Endothelial cell of umbilical vein (primary cell): Measurements from ENCODE around the gene ATP8A2. TPM values are rescaled to one million over a fixed set of nuclear protein-coding genes. Genes with fewer than 3 reads are reported as not detected.

ENCODE experiments used
- BruUV-seq: library from RNA; stranded (reverse); fragments of 400-500 nt; replicated peaks from 2 replicates; lab custom pipeline; 2021; lab: Mats Ljungman, UMichigan
- CTCF ChIA-PET: fragments of 300-600, 350-600 bp; sonication (Branson Sonifier 250); formaldehyde crosslinking; loops from one replicate; lab custom pipeline; 2021; ENCODE audit warnings: antibody characterized with exemption, inconsistent platforms; lab: Charles Lee
- POLR2A ChIA-PET: fragments of 300-600, 350-600 bp; sonication (Branson Sonifier 250); formaldehyde crosslinking; loops from one replicate; lab custom pipeline; 2021; ENCODE audit warnings: antibody characterized with exemption, inconsistent platforms; lab: Charles Lee
- DNase-seq: peaks from one replicate; pipeline ENCODE4 v3.0.0-alpha.2; 2011; ENCODE audit warnings: low read depth, low spot score
- FAIRE-seq: peaks from 2 replicates; lab custom pipeline; 2011; peaks lifted over from hg19 to GRCh38; lab: Jason Lieb, UNC
- H2AFZ ChIP-seq: 2 replicates; pipeline ENCODE4 v1.6.0; 2012; ENCODE audit warnings: low read depth, low read length, control low read depth, inconsistent platforms
- H3K27ac ChIP-seq: 2 replicates; pipeline ENCODE4 v1.5.1; 2011; ENCODE audit warnings: low read depth, mild to moderate bottlenecking, control low read depth, low read length, moderate library complexity; ENCODE audit not compliant: insufficient read depth
- H3K27me3 ChIP-seq, 2 experiments: 2 replicates each; pipeline versions ENCODE4 v1.6.0 to v1.6.1; 2011; ENCODE audit warnings: low read length in 2 of 2, mixed read lengths in 1 of 2; ENCODE audit not compliant: control insufficient read depth in 2 of 2, insufficient read depth in 2 of 2
- H3K36me3 ChIP-seq, 2 experiments: 2 replicates in 1 of 2; 3 replicates in 1 of 2; pipeline ENCODE4 v1.5.1; 2011; ENCODE audit warnings: low read length in 2 of 2, mild to moderate bottlenecking in 1 of 2, moderate library complexity in 1 of 2; ENCODE audit not compliant: control insufficient read depth in 2 of 2, insufficient read depth in 2 of 2; ENCODE audit errors: extremely low read depth in 1 of 2
- H3K4me1 ChIP-seq: 3 replicates; pipeline ENCODE4 v1.5.1; 2011; ENCODE audit warnings: mild to moderate bottlenecking, low read length; ENCODE audit not compliant: control insufficient read depth, insufficient read depth; ENCODE audit errors: extremely low read depth
- H3K4me2 ChIP-seq: 2 replicates; pipeline ENCODE4 v1.6.1; 2011; ENCODE audit warnings: low read length, control low read depth, mixed read lengths; ENCODE audit not compliant: insufficient read depth
- H3K4me3 ChIP-seq, 3 experiments: fragments of 200-600 bp in 1 of 3; sonication (generic), shearing (Covaris generic) in 1 of 3; replicated peaks in 1 of 3; 2 replicates each; pipeline ENCODE4 v1.5.1; 2011 to 2016; ENCODE audit warnings: control low read depth in 3 of 3, low read length in 3 of 3, mild to moderate bottlenecking in 2 of 3, inconsistent platforms in 1 of 3, low read depth in 1 of 3, moderate library complexity in 1 of 3; ENCODE audit not compliant: insufficient read depth in 1 of 3
- H3K79me2 ChIP-seq: 2 replicates; pipeline ENCODE4 v1.6.0; 2012; ENCODE audit warnings: low read length, inconsistent platforms; ENCODE audit not compliant: control insufficient read depth, insufficient read depth
- H3K9ac ChIP-seq: replicated peaks from 2 replicates; pipeline ENCODE3; 2011; ENCODE audit warnings: low read length, control low read depth; ENCODE audit not compliant: insufficient read depth; ENCODE audit errors: extremely low read depth
- H3K9me1 ChIP-seq: replicated peaks from 3 replicates; pipeline ENCODE4 v1.6.0; 2011; ENCODE audit warnings: mild to moderate bottlenecking, low read length; ENCODE audit not compliant: control insufficient read depth, insufficient read depth; ENCODE audit errors: extremely low read depth
- H3K9me3 ChIP-seq: replicated peaks from 2 replicates; pipeline ENCODE4 v1.5.1; 2012; ENCODE audit warnings: low read length, inconsistent platforms; ENCODE audit not compliant: control insufficient read depth, insufficient read depth
- H4K20me1 ChIP-seq: replicated peaks from 2 replicates; pipeline ENCODE3; 2011; ENCODE audit warnings: mild to moderate bottlenecking, low read length; ENCODE audit not compliant: control insufficient read depth, insufficient read depth; ENCODE audit errors: extremely low read depth
- EZH2 ChIP-seq: IDR thresholded peaks from 2 replicates; pipeline ENCODE4 v1.6.1; 2012; ENCODE audit warnings: borderline replicate concordance, low read depth, mild to moderate bottlenecking, moderate library complexity, low read length, inconsistent platforms; ENCODE audit not compliant: severe bottlenecking
- MAX ChIP-seq: IDR thresholded peaks from 2 replicates; pipeline ENCODE4 v1.6.1; 2011; ENCODE audit not compliant: insufficient read depth, insufficient read length
- POLR2AphosphoS5 ChIP-seq: IDR thresholded peaks from 2 replicates; pipeline ENCODE4 v1.6.1; 2012; ENCODE audit warnings: low read depth, mild to moderate bottlenecking, control low read depth, low read length, moderate library complexity; ENCODE audit not compliant: insufficient read depth
- dilution Hi-C: fragments of 300-500 bp; cut with MboI; formaldehyde crosslinking; loops from one replicate; pipeline ENCODE4 v1.15.0; 2019; ENCODE audit warnings: low sequenced_read_pairs; ENCODE audit not compliant: extremely low pct_ligation_motif_present
- intact Hi-C: fragments of 100-400 bp; cut with micrococcal nuclease; formaldehyde crosslinking; loops from one replicate; pipeline ENCODE4 v1.10.0; 2022
- polyA plus RNA-seq, 4 experiments: library from polyadenylated mRNA; depleted of rRNA in 3 of 4; stranded (reverse) in 3 of 4; unstranded in 1 of 4; fragments of >200 nt; gene quantifications; 2 replicates each; pipeline versions ENCODE4 v1.2.1 to v1.2.3, GENCODE V29; 2011 to 2012; ENCODE audit warnings: missing spikeins in 1 of 4
- total RNA-seq: library from RNA; stranded (reverse); gene quantifications from 2 replicates; pipeline ENCODE4 v1.2.3, GENCODE V29; 2021
- TF ChIP-seq, protein P1 (sequence below), 2 donors: IDR thresholded peaks; 1 replicate in 1 of 2; 2 replicates in 1 of 2; pipeline ENCODE4 v1.5.1; 2011; ENCODE audit warnings: low read length in 2 of 2, mild to moderate bottlenecking in 2 of 2, moderate library complexity in 2 of 2, control low read depth in 1 of 2, inconsistent platforms in 1 of 2, low read depth in 1 of 2; ENCODE audit not compliant: insufficient read depth in 1 of 2; ENCODE audit errors: extremely low read depth in 1 of 2

The ATP8A2 gene
- total and polyA plus RNA-seq, 2 donors (not counting 3 experiments of a cell fraction or from before 2014, with no cell fraction given) = 0.11 to 0.49 TPM

GRCh38 chr13:25847145-25847544 is 475.4 kb downstream of the ATP8A2 start:
- no peaks in the 10 kb centered on the region for H4K20me1 ChIP-seq
- ChIA-PET POLR2A (no interaction called here), CTCF (no interaction called here)
- H3K9ac ChIP-seq = no peak overlapping the region
- no peaks in the 10 kb centered on the region for H3K9me3 ChIP-seq
- intact Hi-C loops (no loop called here), dilution Hi-C loops (no loop called here)
- no peak overlapping the region for H3K27ac ChIP-seq
- H3K4me2 ChIP-seq = no peak overlapping the region
- TF ChIP-seq MAX (no peak), EZH2 (no peak)
- BruUV-seq = no TSS peak
- no peaks in the 10 kb centered on the region for H3K4me1 ChIP-seq
- FAIRE-seq (no peak), DNase-seq (no peak)
- no peaks in the 10 kb centered on the region for H3K36me3 ChIP-seq
- no peaks in the 10 kb centered on the region for H3K9me1 ChIP-seq
- no peak overlapping the region for H2AFZ ChIP-seq
- H3K4me3 ChIP-seq = no peak overlapping the region
- H3K27me3 ChIP-seq = no peaks in the 10 kb centered on the region
- H3K79me2 ChIP-seq = no peaks in the 10 kb centered on the region

- DNase-seq = no peak
- H3K9me3 ChIP-seq = no peaks in the 10 kb centered on the region
- no peaks in the 10 kb centered on the region for H4K20me1 ChIP-seq
- BruUV-seq = no TSS peak
- H3K36me3 ChIP-seq = no peaks in the 10 kb centered on the region
- no peaks in the 10 kb centered on the region for H3K4me1 ChIP-seq
- no peak for TF ChIP-seq EZH2
- TF ChIP-seq, protein P1, sequence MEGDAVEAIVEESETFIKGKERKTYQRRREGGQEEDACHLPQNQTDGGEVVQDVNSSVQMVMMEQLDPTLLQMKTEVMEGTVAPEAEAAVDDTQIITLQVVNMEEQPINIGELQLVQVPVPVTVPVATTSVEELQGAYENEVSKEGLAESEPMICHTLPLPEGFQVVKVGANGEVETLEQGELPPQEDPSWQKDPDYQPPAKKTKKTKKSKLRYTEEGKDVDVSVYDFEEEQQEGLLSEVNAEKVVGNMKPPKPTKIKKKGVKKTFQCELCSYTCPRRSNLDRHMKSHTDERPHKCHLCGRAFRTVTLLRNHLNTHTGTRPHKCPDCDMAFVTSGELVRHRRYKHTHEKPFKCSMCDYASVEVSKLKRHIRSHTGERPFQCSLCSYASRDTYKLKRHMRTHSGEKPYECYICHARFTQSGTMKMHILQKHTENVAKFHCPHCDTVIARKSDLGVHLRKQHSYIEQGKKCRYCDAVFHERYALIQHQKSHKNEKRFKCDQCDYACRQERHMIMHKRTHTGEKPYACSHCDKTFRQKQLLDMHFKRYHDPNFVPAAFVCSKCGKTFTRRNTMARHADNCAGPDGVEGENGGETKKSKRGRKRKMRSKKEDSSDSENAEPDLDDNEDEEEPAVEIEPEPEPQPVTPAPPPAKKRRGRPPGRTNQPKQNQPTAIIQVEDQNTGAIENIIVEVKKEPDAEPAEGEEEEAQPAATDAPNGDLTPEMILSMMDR (IDR thresholded peaks at IDR 0.05; ENCODE audit: extremely low read depth in 1 of 2, insufficient read depth in 1 of 2, low read depth in 1 of 2, low read length in 2 of 2) = no peak
- no peak for TF ChIP-seq POLR2AphosphoS5
- H3K9me1 ChIP-seq = no peaks in the 10 kb centered on the region
- ChIA-PET POLR2A (no interaction called here), CTCF (no interaction called here)
- H3K9ac ChIP-seq = no peak overlapping the region
- no peaks in the 10 kb centered on the region for H3K27me3 ChIP-seq
- no peaks in the 10 kb centered on the region for H3K79me2 ChIP-seq
- H2AFZ ChIP-seq = no peak overlapping the region
- intact Hi-C loops (no loop called here), dilution Hi-C loops (no loop called here)
- no peak for FAIRE-seq
- H3K27ac ChIP-seq = no peak overlapping the region
- H3K4me2 ChIP-seq = no peak overlapping the region
- no peak overlapping the region for H3K4me3 ChIP-seq
These were observed 476.2 kb downstream of the ATP8A2 start for GRCh38 chr13:25847635-25848626.
